Tibial nerve (tissue), 3 donors: Measurements from ENCODE around the gene OR52E5.

ENCODE experiments used
- POLR2A ChIP-seq, 2 donors: fragments of 450-650 bp; IDR thresholded peaks; one replicate each; pipeline ENCODE4 v1.6.1; 2017; ENCODE audit warnings: antibody characterized with exemption in 2 of 2, mild to moderate bottlenecking in 2 of 2, moderate library complexity in 2 of 2
- TF ChIP-seq, protein P1 (sequence below), 5 experiments: fragments of 200-600 bp in 3 of 5; fragments of 450-650 bp in 2 of 5; sonication (generic) in 3 of 5; IDR thresholded peaks; one replicate each; pipeline ENCODE4 v1.5.1; 2016 to 2019; ENCODE audit warnings: antibody characterized with exemption in 5 of 5, mild to moderate bottlenecking in 3 of 5, moderate library complexity in 2 of 5

- TF ChIP-seq, protein P1, sequence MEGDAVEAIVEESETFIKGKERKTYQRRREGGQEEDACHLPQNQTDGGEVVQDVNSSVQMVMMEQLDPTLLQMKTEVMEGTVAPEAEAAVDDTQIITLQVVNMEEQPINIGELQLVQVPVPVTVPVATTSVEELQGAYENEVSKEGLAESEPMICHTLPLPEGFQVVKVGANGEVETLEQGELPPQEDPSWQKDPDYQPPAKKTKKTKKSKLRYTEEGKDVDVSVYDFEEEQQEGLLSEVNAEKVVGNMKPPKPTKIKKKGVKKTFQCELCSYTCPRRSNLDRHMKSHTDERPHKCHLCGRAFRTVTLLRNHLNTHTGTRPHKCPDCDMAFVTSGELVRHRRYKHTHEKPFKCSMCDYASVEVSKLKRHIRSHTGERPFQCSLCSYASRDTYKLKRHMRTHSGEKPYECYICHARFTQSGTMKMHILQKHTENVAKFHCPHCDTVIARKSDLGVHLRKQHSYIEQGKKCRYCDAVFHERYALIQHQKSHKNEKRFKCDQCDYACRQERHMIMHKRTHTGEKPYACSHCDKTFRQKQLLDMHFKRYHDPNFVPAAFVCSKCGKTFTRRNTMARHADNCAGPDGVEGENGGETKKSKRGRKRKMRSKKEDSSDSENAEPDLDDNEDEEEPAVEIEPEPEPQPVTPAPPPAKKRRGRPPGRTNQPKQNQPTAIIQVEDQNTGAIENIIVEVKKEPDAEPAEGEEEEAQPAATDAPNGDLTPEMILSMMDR (IDR thresholded peaks at IDR 0.05): peak in 3 of 5 experiments; percentile 25 to 34 (median 26)
- no peak for TF ChIP-seq POLR2A (IDR thresholded peaks at IDR 0.05)
Measured at GRCh38 chr11:5891216-5891800, 1.7 kb upstream of the OR52E5 start.
